Neural progenitor cell (in vitro differentiated cells): ENCODE measurements around the gene MORN4. TPM values are rescaled to one million over a fixed set of nuclear protein-coding genes. Genes with fewer than 3 reads are reported as not detected.
A peak's percentile ranks its signal among the peaks of the same experiment; 100 is the strongest.

Source experiments
- DNase-seq: peaks from one replicate; pipeline ENCODE4 v3.0.0-alpha.2; 2016; ENCODE audit warnings: low spot score
- H2AFZ ChIP-seq: fragments of 200-600 bp; sonication (generic); replicated peaks from 2 replicates; pipeline ENCODE4 v1.6.1; 2016; ENCODE audit warnings: antibody characterized with exemption
- H3F3A ChIP-seq: fragments of 200-600 bp; sonication (generic); 2 replicates; pipeline ENCODE4 v1.6.1; 2016; ENCODE audit warnings: antibody characterized with exemption, low read depth
- H3K27ac ChIP-seq: fragments of 200-600 bp; sonication (generic); 2 replicates; pipeline ENCODE4 v1.5.1; 2016; ENCODE audit warnings: mild to moderate bottlenecking
- H3K27me3 ChIP-seq: fragments of 200-600 bp; sonication (generic); 2 replicates; pipeline ENCODE4 v1.6.1; 2016; ENCODE audit warnings: mild to moderate bottlenecking, moderate library complexity
- H3K36me3 ChIP-seq: fragments of 200-600 bp; sonication (generic); 2 replicates; pipeline ENCODE4 v1.5.1; 2016
- H3K4me1 ChIP-seq: fragments of 200-600 bp; sonication (generic); 2 replicates; pipeline ENCODE4 v1.6.1; 2016; ENCODE audit warnings: mixed run types
- H3K4me2 ChIP-seq: fragments of 200-600 bp; sonication (generic); 2 replicates; pipeline ENCODE4 v1.6.1; 2016
- H3K4me3 ChIP-seq: fragments of 200-600 bp; sonication (generic); 2 replicates; pipeline ENCODE4 v1.5.1; 2016
- H3K79me2 ChIP-seq: fragments of 200-600 bp; sonication (generic); 2 replicates; pipeline ENCODE4 v1.6.1; 2016; ENCODE audit warnings: low read depth
- H3K9ac ChIP-seq: fragments of 200-600 bp; sonication (generic); 2 replicates; pipeline ENCODE4 v1.6.1; 2016
- H3K9me3 ChIP-seq: fragments of 200-600 bp; sonication (generic); 2 replicates; pipeline ENCODE4 v1.5.1; 2016; ENCODE audit warnings: low read depth
- H4K20me1 ChIP-seq: fragments of 200-600 bp; sonication (generic); 2 replicates; pipeline ENCODE4 v1.6.1; 2016; ENCODE audit warnings: low read depth
- H3K27ac Mint-ChIP-seq: 3 replicates; pipeline ENCODE4 v1.8.0; 2021; ENCODE audit warnings: mixed read lengths
- H3K27me3 Mint-ChIP-seq: 2 replicates; pipeline ENCODE4 v1.8.0; 2022; ENCODE audit warnings: low read depth, mild to moderate bottlenecking, inconsistent platforms, moderate library complexity, mixed read lengths; ENCODE audit not compliant: insufficient read depth
- H3K36me3 Mint-ChIP-seq: 3 replicates; pipeline ENCODE4 v1.8.0; 2021; ENCODE audit warnings: mixed read lengths
- H3K4me1 Mint-ChIP-seq: 3 replicates; pipeline ENCODE4 v1.8.0; 2021; ENCODE audit warnings: mixed read lengths
- H3K4me3 Mint-ChIP-seq: 3 replicates; pipeline ENCODE4 v1.8.0; 2021; ENCODE audit warnings: mild to moderate bottlenecking, moderate library complexity, mixed read lengths
- H3K9me3 Mint-ChIP-seq: 3 replicates; pipeline ENCODE4 v1.8.0; 2020; ENCODE audit warnings: mixed read lengths
- EZH2 ChIP-seq: fragments of 200-600 bp; sonication (generic); IDR thresholded peaks from 2 replicates; pipeline ENCODE4 v1.6.1; 2017; ENCODE audit warnings: antibody characterized with exemption, mild to moderate bottlenecking, moderate library complexity
- EZH2phosphoT487 ChIP-seq: fragments of 200-600 bp; sonication (generic); IDR thresholded peaks from 2 replicates; pipeline ENCODE4 v1.6.1; 2017; ENCODE audit warnings: antibody characterized with exemption
- total RNA-seq: library from RNA; depleted of rRNA; stranded (reverse); fragments of >200 nt; gene quantifications from 2 replicates; pipeline ENCODE4 v1.2.3, GENCODE V29; 2015; ENCODE audit warnings: low replicate concordance
- TF ChIP-seq, protein P1 (sequence below): fragments of 200-600 bp; sonication (generic); IDR thresholded peaks from 2 replicates; pipeline ENCODE4 v1.5.1; 2017; ENCODE audit warnings: antibody characterized with exemption, mild to moderate bottlenecking

Gene MORN4
- total RNA-seq, 1 donor from 2014 or later, result 23.8 TPM

DNA sequence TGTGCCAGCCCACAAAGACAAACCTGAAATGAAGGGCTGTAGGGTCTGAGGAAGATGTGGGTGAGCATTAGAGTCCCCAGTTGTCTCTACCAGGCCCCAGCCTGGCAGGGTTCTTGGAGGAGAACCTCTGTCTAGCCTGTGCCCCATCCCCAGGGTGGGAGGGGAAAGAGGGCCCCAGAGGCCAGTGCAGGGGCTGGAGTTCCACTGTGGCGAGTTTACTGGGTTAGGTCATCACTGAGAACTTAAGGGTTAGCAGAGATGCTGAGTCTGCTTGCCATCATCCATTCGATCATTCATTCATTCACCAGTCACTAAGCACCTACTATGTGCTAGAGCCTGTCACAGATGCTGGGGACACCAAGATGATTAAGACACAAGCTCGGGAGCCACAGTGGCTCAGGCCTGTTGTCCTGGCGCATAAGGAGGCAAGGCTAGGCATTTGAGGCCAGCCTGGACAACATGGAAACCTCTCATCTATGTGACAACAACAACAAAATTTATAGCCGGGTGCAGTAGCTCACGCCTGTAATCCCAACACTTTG is 58.1 kb downstream of the MORN4 start:
- Histone ChIP-seq H3K27me3 (no peaks in the 10 kb centered on the region), H3K4me1 (no peaks in the 10 kb centered on the region), H3K27ac (no peak overlapping the region), H2AFZ (no peak overlapping the region), H3K4me3 (no peak overlapping the region), H3F3A (no peaks in the 10 kb centered on the region), H3K36me3 (no peaks in the 10 kb centered on the region), H3K9ac (no peak overlapping the region), H3K4me2 (no peak overlapping the region), H4K20me1 (no peaks in the 10 kb centered on the region), H3K79me2 (no peaks in the 10 kb centered on the region), H3K9me3 (no peaks in the 10 kb centered on the region)
- H3K9me3 Mint-ChIP-seq, result no peaks in the 10 kb centered on the region
- TF ChIP-seq EZH2, result no peak
- no peak for TF ChIP-seq EZH2phosphoT487
- TF ChIP-seq, protein P1, sequence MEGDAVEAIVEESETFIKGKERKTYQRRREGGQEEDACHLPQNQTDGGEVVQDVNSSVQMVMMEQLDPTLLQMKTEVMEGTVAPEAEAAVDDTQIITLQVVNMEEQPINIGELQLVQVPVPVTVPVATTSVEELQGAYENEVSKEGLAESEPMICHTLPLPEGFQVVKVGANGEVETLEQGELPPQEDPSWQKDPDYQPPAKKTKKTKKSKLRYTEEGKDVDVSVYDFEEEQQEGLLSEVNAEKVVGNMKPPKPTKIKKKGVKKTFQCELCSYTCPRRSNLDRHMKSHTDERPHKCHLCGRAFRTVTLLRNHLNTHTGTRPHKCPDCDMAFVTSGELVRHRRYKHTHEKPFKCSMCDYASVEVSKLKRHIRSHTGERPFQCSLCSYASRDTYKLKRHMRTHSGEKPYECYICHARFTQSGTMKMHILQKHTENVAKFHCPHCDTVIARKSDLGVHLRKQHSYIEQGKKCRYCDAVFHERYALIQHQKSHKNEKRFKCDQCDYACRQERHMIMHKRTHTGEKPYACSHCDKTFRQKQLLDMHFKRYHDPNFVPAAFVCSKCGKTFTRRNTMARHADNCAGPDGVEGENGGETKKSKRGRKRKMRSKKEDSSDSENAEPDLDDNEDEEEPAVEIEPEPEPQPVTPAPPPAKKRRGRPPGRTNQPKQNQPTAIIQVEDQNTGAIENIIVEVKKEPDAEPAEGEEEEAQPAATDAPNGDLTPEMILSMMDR, result no peak
- DNase-seq, result no peak
- peaks cover 3% of the 10 kb centered on the region for H3K4me1 Mint-ChIP-seq
- no peak overlapping the region for H3K27ac Mint-ChIP-seq
- no peaks in the 10 kb centered on the region for H3K36me3 Mint-ChIP-seq
- H3K27me3 Mint-ChIP-seq, result peaks cover 3% of the 10 kb centered on the region
- H3K4me3 Mint-ChIP-seq, result no peak overlapping the region

DNA sequence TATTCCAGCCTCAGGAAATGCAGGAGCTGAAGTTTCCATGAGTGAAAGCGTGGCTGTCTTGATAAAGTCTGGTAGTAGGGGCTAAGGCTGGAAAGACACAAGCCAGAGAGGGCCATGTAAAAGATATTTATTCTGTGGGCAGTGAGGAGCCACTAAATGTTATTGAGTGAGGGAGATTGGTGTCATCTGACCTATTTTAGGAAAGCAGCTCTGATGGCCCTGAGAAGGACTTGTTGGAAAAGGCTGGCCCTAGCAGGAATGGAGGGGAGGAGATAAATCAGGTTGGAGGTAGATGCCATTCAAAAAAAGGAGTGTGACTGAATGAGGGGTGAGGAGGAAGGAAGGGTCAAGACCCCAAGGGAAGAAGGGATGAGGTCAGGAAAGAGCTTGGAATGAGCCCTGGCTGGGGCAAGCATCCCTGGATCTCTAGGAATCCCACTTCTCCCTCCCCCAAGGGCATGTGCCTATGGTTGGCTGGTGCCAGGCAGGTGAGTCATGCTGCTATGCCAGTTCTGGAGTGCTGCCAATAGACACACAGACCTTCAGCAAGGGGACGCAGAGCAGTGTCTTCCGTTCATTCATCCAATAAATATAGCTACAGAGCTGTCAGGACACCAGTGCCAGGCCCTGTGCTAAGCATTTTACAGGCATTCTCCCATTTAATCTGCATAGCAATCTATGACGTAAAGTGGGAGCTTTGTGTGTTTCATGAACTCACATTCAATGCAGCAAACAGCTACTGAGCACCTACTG is 58.8 kb downstream of the MORN4 start:
- H2AFZ ChIP-seq, result no peak overlapping the region
- H4K20me1 ChIP-seq, result no peaks in the 10 kb centered on the region
- no peaks in the 10 kb centered on the region for H3K36me3 ChIP-seq
- no peaks in the 10 kb centered on the region for H3K27me3 ChIP-seq
- H3K4me3 Mint-ChIP-seq, result no peak overlapping the region
- no peaks in the 10 kb centered on the region for H3K9me3 Mint-ChIP-seq
- H3K27ac ChIP-seq, result no peak overlapping the region
- H3K79me2 ChIP-seq, result no peaks in the 10 kb centered on the region
- H3K4me3 ChIP-seq, result no peak overlapping the region
- peaks cover 2% of the 10 kb centered on the region for H3K27me3 Mint-ChIP-seq
- peak overlapping the region; percentile 23 for H3K27ac Mint-ChIP-seq
- peaks cover 3% of the 10 kb centered on the region for H3K4me1 Mint-ChIP-seq
- no peak for TF ChIP-seq EZH2
- TF ChIP-seq, protein P1, result no peak
- no peak for TF ChIP-seq EZH2phosphoT487
- no peak overlapping the region for H3K9ac ChIP-seq
- no peak overlapping the region for H3K4me2 ChIP-seq
- no peaks in the 10 kb centered on the region for H3K36me3 Mint-ChIP-seq
- H3K4me1 ChIP-seq, result no peaks in the 10 kb centered on the region
- no peaks in the 10 kb centered on the region for H3F3A ChIP-seq
- H3K9me3 ChIP-seq, result no peaks in the 10 kb centered on the region
- no peak for DNase-seq

DNA sequence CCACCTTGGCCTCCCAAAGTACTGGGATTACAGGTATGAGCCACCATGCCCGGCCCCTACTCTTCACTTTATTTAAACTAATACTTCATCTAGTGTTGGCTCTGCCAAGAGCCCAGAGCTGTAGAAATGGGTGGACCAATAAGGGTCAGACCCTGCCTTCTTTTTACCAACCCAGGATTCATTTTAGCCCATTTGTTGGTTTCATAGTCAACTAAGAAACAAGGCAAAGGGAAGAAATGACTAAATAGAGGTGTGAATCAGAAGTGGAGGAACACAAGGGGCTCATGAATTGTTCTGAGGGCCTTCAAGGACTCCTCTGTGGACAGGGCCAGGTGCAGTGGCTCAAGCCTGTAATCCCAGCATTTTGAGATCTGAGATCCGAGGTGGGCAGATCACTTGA is 59.6 kb downstream of the MORN4 start:
- no peak overlapping the region for H3K4me3 ChIP-seq
- H3K79me2 ChIP-seq, result no peaks in the 10 kb centered on the region
- H2AFZ ChIP-seq, result no peak overlapping the region
- no peak overlapping the region for H3K4me3 Mint-ChIP-seq
- H3K36me3 ChIP-seq, result no peaks in the 10 kb centered on the region
- no peaks in the 10 kb centered on the region for H3K27me3 ChIP-seq
- no peak overlapping the region for H3K4me2 ChIP-seq
- no peaks in the 10 kb centered on the region for H4K20me1 ChIP-seq
- H3K27ac Mint-ChIP-seq, result no peak overlapping the region
- H3K4me1 ChIP-seq, result no peaks in the 10 kb centered on the region
- H3K9me3 ChIP-seq, result no peaks in the 10 kb centered on the region
- TF ChIP-seq EZH2 (no peak), EZH2phosphoT487 (no peak)
- TF ChIP-seq, protein P1, result no peak
- H3K4me1 Mint-ChIP-seq, result peaks cover 3% of the 10 kb centered on the region
- peaks cover 4% of the 10 kb centered on the region for H3K27me3 Mint-ChIP-seq
- no peaks in the 10 kb centered on the region for H3K9me3 Mint-ChIP-seq
- H3K9ac ChIP-seq, result no peak overlapping the region
- no peaks in the 10 kb centered on the region for H3K36me3 Mint-ChIP-seq
- no peaks in the 10 kb centered on the region for H3F3A ChIP-seq
- DNase-seq, result no peak
- no peak overlapping the region for H3K27ac ChIP-seq
